GM19351 (cell line): Measurements from ENCODE around the gene SHMT2.

Experiments used
- ATAC-seq: cut with Tn5 transposase; IDR thresholded peaks from one replicate; pipeline ENCODE4 v1.9.1; 2021; ENCODE audit warnings: mild to moderate bottlenecking, moderate library complexity; ENCODE audit not compliant: unreplicated experiment

Gene SHMT2

DNA sequence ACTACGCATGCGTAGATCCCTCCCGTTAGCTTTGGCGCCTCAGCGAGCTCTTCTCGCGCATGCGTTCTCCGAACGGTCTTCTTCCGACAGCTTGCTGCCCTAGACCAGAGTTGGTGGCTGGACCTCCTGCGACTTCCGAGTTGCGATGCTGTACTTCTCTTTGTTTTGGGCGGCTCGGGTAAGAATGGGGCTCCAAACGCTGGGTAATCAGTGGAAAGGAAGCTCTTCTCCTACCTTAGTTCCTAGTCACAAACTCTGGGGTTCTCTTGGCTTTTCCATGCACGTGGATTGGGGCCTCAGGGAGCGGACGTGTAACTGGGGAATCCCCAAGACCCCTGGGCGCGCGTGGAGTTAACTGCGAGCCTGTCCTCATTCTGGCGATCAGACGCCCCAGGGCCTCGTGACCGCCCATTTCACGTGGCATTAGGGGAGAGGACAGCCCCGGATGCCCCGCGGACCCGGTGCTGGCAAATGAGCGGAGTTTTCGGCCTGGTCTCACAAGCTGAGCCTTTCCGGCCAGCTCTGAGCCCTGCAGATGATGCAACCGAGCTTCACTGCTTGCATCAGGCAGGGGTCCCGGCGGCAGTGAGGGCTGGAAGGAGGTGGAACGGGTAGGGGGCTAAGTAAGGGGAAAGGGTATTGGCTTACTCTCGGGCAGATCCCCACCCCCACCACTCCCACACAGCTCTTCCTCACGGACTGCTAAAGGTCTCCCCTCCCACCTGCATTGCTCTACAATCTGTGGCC is at the start of gene SHMT2:
SHMT2 (plus strand) TSS at position 78 of the 747 bp plus-strand sequence; CDS start at position 146, 68 bp downstream.
- ATAC-seq: peak; percentile 60

DNA sequence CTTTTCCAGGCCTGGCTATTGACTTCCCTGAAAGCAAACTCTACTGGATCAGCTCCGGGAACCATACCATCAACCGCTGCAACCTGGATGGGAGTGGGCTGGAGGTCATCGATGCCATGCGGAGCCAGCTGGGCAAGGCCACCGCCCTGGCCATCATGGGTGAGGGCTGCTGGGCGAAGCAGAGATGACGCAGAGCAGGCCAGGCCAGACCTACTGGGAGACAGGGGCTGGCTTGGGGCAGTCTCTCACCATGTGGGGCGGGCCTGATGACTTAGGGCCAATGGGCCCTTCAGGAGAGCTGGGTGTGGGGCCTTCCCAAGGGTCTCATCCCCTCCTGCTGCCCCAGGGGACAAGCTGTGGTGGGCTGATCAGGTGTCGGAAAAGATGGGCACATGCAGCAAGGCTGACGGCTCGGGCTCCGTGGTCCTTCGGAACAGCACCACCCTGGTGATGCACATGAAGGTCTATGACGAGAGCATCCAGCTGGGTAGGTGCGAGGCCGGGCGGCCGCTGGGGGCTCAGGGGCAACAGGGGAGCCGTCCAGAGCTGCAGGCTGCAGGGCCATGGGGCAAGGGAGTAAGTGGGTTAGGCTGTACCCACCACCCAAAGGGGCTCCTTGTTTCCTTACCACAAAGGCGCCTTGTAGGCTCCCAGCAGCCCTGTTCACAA is 49.1 kb upstream of the SHMT2 start:
- ATAC-seq: no peak

GRCh38 chr12:57181072-57181471 is 48.4 kb upstream of the SHMT2 start:
- no peak for ATAC-seq

GRCh38 chr12:57181561-57182155 is 47.9 kb upstream of the SHMT2 start:
- ATAC-seq: no peak

DNA sequence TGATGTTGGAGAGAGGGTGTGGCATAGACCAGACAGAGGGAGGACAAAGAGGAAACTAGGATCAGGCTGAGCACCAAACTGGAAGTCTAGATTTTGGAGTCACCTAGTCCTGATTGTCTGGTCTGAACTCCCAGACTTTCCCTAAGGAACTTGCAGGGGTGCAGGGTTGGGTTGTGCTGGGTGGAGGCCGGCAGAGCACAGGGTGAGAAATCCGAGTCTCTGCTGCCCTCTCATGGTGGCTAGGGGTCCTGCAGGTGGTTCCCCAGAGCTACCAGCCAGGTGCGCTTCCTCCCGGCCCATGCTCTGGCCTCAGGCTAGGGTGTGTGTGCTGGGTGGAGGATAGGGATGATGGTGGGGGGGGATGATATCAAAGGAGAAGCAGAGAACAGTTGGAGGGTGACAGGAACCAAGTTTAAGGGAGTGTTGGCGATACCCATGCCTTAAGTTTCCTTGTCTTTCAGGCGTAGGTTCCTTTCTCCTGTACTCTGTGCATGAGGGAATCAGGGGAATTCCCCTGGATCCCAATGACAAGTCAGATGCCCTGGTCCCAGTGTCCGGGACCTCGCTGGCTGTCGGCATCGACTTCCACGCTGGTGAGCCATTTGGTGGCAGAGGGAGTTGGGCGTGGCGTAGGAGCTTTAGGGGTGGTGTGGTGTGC is 46.5 kb upstream of the SHMT2 start:
- ATAC-seq: peak; percentile 93

DNA sequence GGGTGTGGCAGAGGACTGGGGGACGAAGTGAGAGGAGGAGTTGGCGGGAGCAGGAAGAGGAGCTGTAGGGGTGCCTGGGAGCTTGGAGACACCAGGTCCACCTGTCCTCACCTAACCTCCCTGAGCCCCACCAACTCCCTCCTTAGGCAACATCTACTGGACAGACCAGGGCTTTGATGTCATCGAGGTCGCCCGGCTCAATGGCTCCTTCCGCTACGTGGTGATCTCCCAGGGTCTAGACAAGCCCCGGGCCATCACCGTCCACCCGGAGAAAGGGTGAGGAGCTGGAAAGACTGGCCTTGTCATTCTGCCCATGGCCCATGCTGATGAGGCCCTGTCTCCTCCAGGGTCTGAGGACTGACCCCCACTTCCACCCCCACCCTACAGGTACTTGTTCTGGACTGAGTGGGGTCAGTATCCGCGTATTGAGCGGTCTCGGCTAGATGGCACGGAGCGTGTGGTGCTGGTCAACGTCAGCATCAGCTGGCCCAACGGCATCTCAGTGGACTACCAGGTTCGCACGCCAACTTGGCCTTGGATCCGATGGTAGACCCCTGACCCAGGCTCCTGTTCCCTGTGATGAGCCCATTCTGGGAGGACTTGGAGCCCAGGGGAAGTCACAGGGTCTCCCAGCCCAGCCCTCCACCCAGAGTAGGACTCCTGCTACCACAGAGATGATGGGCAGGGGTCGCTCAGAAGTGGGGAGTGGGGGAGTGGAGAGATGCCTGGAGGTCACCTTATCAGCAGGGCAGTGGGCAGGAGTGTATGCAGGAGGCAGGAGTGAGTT is 45.4 kb upstream of the SHMT2 start:
- ATAC-seq: no peak

DNA sequence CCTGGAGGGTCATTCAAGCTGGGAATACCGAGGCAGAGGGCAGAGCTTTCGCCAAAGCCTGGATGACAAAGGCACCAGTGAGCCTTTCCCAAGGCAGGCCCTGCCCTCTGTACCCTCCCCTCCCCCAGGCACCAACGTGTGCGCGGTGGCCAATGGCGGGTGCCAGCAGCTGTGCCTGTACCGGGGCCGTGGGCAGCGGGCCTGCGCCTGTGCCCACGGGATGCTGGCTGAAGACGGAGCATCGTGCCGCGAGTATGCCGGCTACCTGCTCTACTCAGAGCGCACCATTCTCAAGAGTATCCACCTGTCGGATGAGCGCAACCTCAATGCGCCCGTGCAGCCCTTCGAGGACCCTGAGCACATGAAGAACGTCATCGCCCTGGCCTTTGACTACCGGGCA is 44.1 kb upstream of the SHMT2 start:
- no peak for ATAC-seq

- no peak for ATAC-seq
Measured at GRCh38 chr12:57185906-57186508, 43.5 kb upstream of the SHMT2 start.

GRCh38 chr12:57187222-57188089 is 42.1 kb upstream of the SHMT2 start:
- no peak for ATAC-seq

DNA sequence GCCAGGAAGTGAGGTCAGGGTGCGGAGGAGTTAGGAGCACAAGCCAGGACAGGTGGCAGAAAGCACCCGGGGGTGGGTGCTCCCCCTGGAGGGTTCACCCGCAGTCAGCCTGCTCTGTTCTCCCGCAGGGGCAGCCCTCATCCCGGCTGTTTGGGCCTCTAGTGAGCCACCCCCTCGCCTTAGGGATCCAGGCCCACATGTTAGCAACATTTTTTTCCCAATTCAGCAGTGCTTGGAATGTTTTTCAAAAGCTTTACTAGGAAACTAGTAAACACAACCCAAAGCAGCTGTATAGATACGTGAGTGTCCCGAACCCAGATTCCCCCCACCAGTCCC is 41.5 kb upstream of the SHMT2 start:
- no peak for ATAC-seq

DNA sequence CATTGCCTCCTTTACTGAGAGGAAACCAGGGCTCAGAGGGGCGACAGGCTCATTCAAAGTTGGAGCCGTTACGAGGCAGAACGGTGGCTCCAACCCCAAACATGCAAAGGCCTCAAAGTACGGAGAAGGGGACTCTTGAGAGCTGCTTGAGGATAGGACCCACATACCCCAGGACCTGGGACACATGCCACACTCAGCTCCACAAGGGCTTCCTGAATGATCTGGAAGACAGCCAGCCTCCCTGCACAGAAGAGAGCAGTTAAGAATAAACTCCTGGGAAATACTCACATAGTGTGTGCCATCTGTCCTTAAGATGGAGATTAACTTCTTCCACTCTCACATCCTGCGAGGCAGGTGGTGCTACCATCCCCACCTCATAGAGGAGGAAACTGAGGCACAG is 39.5 kb upstream of the SHMT2 start:
- no peak for ATAC-seq

DNA sequence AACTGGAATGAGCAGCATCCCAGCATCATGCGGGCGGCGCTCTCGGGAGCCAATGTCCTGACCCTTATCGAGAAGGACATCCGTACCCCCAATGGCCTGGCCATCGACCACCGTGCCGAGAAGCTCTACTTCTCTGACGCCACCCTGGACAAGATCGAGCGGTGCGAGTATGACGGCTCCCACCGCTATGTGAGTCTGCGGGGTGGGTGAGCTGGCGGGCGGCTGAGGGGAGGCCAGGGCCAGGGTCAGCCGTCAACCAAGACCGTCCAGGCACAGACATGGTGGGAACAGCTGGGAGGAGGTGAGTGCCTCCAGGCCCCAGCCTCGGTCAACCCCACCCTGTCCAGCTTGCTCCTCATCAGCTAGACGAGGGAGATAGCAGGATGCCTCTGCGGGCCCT is 38.7 kb upstream of the SHMT2 start:
- no peak for ATAC-seq

- no peak for ATAC-seq
Measured at GRCh38 chr12:57191410-57191809, 38.1 kb upstream of the SHMT2 start.

DNA sequence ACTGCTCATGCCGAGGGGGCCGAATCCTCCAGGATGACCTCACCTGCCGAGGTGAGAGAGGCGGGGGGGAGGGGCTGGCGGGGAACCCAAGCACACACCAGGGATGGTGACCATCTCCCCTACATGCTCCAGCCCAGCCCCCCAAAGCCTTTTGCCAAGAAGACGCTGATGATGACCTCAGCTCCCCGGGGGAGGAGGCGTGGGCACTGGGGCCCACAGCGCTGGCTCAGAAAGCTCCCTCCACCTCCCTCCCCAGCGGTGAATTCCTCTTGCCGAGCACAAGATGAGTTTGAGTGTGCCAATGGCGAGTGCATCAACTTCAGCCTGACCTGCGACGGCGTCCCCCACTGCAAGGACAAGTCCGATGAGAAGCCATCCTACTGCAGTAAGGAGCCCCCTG is 36.6 kb upstream of the SHMT2 start:
- no peak for ATAC-seq

DNA sequence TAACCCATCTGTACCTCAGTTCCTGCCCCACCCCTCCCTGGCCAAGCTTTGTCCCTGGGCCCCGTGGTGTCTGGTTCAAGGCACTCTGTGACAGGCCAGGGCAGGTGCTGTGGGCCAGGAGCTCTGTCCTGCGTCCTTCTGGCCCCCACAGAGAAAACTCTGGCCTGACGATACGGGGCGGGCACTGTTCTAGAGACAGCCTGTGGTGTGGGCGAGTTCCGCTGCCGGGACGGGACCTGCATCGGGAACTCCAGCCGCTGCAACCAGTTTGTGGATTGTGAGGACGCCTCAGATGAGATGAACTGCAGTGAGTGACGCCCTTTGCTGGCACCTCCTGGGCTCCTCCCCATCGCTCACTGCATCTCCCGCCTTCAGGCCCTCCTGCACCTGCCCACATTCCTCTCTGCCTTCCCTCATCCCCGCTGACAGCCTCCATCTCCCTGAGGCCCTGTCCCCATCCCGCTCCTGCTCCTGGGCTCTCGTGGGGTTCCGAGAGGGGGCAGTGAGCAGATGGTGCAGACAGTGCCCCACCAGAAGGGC is 35.7 kb upstream of the SHMT2 start:
- no peak for ATAC-seq

DNA sequence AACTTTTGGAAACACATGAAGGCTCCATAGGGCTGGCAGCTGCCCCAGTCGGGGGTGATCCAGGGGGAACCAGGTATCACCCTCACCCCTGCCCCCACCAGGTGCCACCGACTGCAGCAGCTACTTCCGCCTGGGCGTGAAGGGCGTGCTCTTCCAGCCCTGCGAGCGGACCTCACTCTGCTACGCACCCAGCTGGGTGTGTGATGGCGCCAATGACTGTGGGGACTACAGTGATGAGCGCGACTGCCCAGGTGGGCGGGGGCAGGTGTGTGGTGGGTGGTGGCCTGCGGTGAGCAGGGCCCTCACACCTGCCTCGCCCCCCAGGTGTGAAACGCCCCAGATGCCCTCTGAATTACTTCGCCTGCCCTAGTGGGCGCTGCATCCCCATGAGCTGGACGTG is 35.3 kb upstream of the SHMT2 start:
- no peak for ATAC-seq

GRCh38 chr12:57195186-57195585 is 34.3 kb upstream of the SHMT2 start:
- ATAC-seq: no peak

- no peak for ATAC-seq
Measured at GRCh38 chr12:57195611-57196371, 33.7 kb upstream of the SHMT2 start.

DNA sequence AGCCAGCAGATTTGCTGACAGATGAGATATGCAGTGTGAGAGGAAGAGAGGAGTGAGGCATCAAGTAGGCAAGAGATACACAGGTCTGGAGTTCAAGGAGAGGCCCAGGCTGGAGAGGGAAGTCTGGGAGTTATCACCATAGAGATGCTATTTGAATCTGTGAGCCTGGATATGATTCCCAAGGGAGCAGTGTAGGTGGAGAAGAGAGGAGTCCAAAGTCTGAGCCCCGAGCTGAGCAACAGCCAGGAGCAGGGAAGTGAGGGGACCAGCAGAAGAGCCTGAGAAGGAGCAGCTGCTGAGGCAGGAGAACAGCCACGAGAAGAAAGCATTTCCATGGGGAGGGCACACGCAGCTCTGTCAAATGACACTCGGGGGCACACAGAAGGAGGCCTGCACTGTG is 33.1 kb upstream of the SHMT2 start:
- ATAC-seq: no peak
